GM12872 (cell line): ENCODE measurements around the gene CDK5.

Source experiments
- TF ChIP-seq, protein P1 (sequence below): IDR thresholded peaks from 3 replicates; pipeline ENCODE4 v1.5.1; 2011; ENCODE audit warnings: low read depth, mild to moderate bottlenecking, low read length, moderate library complexity; ENCODE audit not compliant: insufficient read depth

CDK5 gene

GRCh38 chr7:151020231-151020630 lies 37.5 kb downstream of the CDK5 start:
- TF ChIP-seq, protein P1, sequence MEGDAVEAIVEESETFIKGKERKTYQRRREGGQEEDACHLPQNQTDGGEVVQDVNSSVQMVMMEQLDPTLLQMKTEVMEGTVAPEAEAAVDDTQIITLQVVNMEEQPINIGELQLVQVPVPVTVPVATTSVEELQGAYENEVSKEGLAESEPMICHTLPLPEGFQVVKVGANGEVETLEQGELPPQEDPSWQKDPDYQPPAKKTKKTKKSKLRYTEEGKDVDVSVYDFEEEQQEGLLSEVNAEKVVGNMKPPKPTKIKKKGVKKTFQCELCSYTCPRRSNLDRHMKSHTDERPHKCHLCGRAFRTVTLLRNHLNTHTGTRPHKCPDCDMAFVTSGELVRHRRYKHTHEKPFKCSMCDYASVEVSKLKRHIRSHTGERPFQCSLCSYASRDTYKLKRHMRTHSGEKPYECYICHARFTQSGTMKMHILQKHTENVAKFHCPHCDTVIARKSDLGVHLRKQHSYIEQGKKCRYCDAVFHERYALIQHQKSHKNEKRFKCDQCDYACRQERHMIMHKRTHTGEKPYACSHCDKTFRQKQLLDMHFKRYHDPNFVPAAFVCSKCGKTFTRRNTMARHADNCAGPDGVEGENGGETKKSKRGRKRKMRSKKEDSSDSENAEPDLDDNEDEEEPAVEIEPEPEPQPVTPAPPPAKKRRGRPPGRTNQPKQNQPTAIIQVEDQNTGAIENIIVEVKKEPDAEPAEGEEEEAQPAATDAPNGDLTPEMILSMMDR = no peak

DNA sequence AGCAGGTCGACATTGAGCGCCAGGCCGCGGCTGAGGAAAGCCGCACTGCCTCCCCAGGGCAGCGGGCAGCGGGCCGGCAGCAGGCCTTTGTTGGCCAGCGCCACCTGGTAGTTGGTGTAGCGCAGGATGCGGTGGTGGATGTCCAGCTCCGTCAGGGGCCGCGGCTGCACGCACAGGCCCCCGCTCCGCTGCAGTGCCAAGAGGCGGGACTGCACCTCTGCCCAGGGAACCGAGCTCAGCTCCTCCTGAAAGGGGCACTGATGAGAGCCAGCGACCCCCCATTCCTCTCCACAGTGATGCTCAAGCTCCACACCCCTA lies 38.6 kb downstream of the CDK5 start:
- TF ChIP-seq, protein P1 = no peak

DNA sequence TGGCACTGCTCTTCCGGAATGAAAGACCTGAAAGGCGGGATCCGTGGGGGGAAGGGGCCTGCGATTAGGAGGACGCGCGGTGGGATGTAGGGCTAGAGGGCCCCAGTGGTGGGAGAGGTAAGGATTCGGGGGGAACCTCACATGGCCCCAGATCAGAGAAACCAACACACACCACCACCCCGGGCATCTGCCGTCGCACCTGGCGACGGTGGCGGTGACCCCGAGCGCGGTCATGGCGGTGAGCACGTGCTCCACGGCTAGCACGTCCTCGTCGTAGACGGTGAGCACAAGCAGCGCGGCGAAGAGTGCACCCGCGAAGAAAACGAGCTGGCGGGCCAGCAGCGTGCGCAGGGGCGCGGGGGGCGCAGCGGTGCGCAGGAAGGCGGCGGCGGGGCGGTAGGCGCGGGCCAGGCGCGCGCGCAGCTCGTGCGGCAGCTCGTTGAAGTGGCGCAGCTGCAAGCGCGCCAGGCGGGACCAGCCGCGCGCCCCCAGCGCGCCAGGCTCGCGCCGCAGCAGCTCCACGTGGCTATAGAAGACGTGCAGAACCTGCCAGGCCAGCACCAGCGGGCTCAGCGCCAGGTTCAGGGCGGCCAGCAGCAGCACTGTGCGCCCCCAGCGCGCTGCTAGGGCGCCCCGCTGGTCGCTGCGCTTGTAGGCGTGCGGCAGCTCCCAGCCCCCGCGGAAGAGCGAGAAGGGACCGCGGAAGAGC lies 39.1 kb downstream of the CDK5 start:
- TF ChIP-seq, protein P1 = no peak

- TF ChIP-seq, protein P1 = peak; percentile 90
These were observed 39.7 kb downstream of the CDK5 start for GRCh38 chr7:151017953-151018420.

GRCh38 chr7:151017370-151017952 lies 40.2 kb downstream of the CDK5 start:
- TF ChIP-seq, protein P1 = no peak

- TF ChIP-seq, protein P1 = no peak
These were observed 40.8 kb downstream of the CDK5 start for GRCh38 chr7:151016942-151017341.

GRCh38 chr7:151016505-151016904 lies 41.2 kb downstream of the CDK5 start:
- TF ChIP-seq, protein P1 = no peak
